EH (cell line): ENCODE results near the gene TCEANC2.

ENCODE experiments used
- DNase-seq: peaks from one replicate; pipeline ENCODE4 v3.0.0-alpha.2; 2015; ENCODE audit warnings: low read depth

TCEANC2 gene

DNA sequence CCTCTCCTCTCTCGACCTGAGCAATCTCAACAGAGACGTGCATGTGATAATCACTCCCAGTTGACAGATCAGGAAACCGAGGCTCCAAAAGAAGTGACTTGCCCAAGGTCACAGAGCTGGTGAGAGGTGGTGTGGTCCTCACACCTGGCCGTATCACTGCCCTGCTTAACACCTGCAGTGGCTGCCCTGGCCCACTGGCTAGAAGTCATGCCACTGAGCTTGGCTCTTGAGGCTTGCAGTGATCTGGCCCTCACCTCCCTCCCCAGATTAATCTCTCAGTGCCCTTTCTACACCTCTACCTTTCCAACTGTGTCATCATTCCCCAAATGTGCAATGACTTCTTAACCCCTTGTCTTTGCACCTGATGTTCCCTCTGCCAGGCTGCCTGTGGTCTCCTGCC is 60.6 kb downstream of the TCEANC2 start:
- DNase-seq = no peak

DNA sequence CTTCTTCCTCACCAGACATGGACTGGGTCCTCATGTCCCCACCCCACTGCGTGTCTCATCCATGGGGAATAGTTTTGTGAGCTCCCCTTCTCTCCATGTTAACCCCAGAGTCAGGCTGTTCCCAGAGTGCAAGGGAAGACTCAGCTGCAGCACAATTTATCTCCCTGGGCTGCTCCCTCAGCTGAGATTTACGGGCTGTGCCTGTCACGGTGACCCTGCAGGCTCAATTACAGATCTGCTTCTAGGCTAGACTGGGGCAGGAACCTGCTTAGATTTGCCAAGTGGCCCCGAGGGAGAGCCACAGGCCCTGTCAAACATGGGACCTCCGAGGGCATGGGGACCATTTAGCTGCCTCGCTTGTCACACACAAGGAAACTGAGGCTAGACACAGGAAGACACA is 61.5 kb downstream of the TCEANC2 start:
- no peak for DNase-seq

DNA sequence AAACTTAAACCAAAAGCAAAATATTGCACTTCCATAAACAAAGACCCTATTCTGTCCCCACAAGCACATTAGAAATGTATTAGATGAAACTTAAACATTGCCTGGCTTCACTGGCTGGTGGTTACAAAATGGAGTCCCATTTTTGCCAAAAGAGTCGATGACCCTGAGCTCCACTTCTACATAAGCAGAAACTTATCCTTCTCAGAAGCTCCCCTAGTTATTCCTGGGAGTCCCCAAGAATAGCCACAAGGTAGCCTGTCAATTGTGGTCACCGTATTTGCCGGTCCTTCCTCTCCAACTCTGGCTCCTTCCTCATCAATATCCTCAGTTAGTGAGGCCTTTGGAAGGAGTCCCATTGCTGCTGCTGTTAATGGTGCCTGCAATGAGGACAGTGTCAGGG is 62.1 kb downstream of the TCEANC2 start:
- no peak for DNase-seq

DNA sequence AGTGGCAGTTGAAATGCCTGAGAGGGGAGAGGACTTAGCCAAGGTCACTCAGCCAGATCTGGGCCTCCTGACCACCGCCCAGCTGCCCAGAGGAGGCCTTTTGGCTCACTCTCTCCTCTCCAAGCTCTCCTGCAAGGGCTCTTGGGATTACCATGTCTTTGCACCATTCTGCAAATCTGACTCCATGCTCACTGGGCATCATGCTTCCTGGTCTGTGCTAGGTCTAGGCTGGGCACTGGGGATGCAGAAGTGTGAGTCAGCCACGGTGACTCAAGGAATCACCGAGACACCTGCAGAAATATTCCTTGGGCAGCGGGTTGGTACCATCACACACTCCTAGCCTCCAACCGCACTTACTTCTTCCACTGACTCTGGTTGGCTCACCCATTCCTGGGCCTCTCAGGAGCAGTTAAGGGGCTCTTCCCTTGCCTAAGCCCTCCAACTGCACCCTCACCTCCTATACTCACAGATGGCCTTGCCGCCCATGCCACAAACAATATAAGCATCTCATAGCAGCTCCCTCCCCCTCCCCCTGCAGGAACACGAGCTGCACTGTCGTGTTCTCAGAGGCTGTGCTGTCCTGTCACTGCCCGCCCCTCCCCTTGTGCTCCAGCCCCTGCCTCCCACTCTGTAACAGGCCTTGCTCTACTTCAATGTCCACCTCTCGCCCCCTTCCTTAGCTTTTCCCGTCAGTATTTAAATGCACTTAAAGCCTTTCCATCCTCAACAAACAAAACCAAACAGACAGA is 64.6 kb downstream of the TCEANC2 start:
- peak; percentile 35 for DNase-seq

DNA sequence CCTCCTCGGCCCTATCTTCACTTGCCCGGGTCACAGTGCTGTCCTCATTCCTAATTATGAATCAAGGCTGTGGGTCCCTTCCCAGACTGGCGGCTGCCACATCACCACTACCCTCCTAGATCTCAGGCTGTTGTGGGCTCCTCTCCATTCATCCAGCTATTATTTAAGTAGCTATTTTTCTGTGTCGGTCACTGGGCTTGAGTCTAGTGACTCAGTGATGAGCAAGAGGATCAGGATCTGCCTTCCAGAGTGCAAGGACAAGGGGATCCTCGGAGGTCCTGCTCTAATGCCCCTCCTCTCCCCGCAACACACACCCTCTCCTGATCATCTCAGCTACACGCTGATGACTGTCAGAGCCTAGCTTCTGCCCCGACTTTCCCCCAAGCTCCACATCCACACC is 65.3 kb downstream of the TCEANC2 start:
- DNase-seq = peak; percentile 95

DNA sequence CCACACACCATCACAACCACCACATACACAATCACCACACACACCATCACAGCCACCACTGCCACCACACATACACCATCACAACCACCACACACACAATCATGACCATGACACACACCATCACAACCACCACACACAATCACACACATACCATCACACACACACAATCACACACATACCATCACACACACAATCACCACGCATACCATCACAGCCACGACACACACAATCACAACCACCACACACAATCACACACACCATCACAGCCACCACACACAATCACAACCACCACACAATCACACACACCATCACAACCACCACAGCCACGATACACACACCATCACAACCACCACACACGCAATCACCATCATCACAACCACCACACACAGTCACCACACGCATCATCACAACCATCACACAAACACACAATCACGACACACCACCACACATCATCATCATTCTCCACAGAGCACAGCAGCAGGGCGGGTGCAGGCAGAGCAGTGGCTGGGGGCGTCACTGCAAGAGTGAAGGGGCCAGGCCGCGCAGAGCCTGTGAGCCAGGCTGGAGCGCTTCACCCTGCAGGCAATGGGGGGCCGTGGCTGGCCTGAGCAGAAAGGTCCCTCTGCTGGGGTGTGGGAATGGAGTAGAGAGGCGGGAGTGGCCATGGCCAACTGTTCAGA is 66.8 kb downstream of the TCEANC2 start:
- DNase-seq = no peak

DNA sequence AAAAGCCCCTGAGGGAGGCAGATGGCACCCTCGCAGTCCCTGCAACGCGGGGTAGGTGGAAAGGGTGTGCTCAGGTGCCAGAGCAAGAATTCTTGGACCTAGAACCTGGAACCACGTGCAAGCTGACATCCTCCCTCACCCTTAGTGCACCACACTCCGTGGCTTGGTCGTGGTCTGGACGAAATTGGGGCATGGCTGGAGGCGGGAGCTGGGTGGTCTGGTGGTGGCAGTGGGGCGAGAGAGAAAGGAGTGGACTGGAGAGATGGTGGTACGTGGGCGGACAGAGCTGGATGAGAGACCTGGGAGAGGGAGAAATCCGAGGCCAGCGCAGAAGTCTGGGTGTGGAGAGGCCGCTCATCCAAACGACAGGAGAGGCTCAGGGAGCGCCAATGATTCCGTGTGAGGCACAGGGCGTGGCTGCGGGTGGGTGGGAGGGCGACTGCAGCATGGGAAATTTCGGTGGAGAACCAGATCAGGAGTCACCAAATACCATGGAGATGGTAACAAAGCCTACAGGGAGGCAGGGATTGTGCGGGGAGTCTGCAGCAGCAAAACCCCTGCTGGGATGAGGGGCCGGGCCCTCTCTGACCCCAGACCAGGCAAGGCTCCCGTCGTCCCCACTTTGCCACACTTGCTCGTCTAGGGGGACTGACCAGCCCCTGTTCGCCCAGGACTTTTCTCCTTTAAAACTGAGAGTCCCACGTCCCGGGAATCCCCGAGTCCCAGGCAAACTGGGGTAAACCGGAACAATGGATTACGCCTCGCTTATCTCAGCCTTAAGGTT is 67.5 kb downstream of the TCEANC2 start:
- no peak for DNase-seq

DNA sequence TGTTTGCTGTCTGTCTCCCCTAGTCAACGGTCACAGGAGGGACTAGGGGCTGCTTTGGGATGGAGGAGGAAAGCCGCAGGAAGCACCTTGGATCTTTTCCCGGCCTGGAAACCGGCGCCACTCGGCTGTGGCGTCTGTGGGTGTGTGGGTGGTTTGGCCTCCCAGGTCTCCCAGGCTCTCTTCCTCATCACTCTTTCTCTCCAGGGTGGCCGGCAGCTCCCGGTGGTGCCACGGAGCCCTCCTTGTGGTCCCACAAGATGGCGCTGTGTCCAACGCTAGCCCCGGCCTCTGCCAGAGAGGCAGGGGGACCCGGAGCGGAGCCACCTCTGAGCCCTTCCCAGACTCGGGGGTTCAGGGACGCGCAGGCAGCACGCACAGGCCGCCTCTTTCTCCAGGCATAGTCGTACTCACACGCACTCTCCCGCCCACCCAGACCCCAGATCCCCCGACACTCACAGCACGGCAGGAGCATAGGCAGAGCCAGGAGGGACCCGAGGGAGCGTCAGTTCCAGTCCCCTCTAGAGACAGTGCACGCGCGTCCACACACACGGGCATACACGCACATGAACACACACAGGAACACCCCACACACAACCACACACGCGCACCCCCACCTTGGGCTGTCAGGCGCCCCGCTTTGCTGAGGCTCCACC is 68.2 kb downstream of the TCEANC2 start:
- DNase-seq = peak; percentile 83

DNA sequence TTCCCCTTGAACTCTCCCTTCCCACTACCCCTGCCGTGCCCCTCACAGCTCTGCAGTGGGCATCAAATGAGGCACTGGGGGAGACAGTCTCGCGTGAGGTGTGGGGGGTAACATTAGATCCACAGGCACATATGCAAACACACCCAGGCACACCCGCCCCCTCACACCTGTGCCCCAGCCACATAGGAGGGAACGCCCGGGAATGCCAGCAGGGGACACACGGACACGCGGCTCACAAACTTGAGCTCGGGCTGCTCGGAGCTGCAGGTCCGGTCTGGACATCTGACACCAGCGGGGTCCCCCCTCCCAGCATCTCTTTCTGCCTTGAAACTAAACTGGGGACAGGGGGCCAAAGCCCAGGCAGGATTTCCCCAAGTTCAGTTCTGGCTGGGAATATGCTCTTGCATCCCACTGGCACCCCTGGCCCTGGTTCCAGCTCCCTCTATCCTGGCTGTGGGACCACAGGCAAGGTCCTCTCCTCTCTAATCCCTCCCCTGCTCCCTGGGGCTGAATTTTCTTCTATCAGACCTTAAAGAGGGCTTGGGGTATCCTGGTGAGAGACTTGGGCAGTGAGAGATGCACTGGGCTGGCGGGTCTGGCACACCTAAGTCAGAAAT is 68.8 kb downstream of the TCEANC2 start:
- DNase-seq = no peak

DNA sequence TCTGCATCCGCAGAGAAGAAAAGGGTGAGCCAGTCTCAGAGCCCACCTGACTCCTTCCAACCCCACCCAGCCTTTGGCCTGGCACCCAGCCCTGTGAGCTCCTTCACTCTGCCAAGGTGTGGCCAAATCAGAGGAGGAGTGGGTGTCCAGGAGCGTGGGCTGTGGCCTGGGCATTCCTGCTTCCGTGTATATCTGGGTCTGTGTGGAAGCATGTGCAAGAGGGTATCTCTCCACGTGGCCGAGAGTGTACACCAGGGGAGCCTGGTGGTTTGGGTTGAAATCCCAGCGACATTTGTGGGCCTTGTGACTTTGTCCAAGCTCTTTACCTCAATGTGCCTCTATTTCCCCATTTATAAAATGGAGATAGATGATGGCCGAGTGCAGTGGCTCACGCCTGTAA is 69.6 kb downstream of the TCEANC2 start:
- no peak for DNase-seq

DNA sequence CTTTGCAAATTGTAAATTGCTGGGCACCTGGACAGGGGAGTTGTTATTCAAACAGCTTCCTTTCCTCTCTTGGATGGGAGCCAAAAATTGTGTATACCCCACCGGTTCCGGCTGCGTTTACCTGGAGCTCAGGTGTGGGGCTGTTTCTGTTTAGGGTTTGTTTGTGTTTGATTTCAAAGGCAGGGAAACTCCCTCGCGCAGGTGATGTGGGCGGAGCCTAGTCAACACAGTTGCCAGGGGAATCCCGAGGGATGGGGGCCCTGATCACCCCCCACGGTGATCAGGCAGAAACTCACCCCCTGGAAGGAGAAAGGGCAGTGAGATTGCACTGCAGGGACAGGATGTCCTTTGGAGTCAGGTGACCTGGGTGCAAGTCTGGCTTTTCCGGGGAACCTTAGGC is 71.1 kb downstream of the TCEANC2 start:
- no peak for DNase-seq

DNA sequence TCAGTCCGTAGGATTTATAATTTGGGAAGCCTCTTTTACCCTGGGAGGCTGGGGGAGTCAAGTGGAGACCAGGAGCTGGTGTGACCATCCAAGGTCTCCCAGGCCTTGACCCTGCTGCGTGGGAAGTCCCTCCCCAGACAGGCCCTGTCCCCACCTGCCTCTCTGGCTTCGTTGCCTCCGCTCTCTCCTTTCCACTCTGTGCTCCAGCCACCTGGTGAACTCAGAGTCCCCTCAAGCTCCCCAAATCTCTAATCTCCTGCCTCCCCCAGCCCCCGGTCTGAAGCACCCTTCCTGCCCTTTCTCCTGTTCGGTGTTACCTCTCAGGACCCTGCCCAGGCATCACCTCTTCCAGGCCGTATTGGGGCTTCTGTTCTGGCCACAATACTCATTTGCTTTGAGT is 71.5 kb downstream of the TCEANC2 start:
- no peak for DNase-seq

DNA sequence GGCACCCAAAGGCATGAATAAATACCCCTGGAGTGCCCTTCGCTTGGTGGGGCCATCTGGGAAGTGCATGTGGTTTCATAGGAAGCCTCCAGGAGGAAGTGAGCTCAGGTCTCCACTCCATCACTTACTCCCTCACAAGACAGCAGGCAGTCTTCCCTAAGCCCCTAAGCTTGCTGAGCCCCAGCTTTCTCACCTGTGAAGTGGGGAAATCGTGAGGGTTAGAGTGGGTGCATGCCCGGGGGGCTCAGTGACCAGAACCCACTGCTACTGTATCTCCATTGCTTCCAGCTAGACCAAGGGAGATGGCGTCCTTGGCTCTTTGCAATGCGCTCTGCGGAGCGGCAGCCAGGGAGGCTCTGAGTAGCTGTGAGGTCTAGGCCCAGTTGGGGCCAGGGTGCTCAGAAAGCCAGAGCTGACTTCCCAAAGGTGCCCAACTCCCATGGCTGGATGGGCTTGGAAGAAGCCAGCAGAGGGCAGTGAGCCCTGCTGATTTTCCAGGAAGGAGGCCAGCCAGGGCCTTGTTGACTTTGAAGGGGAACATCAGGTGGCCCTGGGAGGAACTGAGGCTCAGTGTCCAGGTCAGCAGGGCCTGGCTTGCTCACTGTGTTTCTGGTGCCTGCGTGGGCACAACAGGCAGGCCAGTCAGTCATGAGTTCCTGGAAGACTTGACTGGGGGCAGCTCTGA is 72.1 kb downstream of the TCEANC2 start:
- peak; percentile 40 for DNase-seq

DNA sequence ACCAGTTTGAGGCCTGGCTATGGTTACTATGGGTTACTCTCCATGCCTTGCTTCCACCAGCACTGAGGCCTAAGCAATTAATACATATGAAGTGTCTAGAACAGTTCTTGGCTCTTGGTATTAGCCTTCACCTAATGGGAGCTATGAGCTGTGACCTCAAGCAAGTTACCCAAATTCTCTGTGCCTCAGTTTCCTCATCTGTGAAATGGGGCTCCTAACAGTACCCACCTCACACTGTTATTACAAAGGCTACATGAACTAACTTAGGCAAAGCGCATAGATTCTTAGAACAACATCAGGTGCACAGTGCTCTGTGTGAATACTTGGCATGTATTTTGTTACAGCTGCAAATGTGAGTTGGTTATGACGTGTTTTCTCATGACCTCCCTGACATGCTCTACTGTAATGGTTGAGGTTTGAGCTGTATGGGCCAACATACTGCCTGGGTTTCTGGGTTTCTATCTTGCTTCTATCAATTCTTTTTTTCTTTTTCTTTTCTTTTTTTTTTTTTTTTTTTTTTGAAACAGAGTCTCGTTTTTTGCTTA is 72.9 kb downstream of the TCEANC2 start:
- no peak for DNase-seq

DNA sequence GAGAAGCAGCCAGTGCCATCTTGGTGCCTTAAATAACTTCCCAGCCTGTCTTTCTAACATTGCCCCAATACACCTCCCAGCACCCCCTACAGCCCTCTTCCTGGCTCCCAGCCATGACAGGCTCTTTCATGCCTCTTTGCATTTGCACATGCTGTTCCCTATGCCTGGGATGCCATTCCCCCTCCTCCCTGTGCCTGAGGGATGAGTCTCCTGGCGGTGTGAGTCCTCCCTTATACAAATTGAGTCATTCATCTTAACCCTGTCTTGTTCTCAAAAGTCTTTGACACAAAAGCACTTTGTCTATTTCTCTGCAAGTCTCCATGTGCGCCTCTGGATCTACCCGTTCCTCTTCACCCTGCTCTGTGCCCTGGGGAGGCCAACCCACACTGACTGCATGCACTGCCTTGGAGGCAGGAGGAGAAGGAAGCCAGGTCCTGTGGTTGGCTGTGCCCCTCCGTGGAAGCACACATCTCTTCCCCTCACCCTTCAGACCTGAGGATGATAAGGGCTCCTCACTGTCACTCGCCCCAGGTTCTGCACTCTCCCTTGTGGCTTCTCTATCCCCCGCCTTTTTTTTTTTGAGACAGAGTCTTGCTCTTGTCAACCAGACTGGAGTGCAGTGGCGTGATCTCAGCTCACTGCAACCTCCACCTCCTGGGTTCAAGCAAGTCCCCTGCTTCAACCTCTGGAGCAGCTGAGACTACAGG is 74.3 kb downstream of the TCEANC2 start:
- DNase-seq = no peak

DNA sequence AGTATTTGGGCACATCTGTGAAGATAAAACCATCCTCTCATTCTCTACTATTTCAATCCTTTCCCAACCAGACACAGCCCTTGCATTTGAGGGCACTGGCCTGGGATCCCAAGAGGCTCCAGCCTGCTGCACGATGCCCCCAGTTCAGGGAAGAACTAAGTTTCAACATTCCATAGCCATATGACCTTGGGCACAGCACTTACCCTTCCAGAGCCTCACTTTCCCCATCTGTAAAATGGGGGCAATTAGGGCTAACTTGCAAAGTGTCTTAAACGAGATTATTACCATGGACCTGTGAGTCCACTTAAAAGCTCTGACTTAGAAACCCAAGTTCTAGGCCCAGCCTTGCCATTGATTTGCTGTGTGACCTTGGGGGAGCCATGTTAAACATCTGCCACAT is 76.5 kb downstream of the TCEANC2 start:
- DNase-seq = no peak

DNA sequence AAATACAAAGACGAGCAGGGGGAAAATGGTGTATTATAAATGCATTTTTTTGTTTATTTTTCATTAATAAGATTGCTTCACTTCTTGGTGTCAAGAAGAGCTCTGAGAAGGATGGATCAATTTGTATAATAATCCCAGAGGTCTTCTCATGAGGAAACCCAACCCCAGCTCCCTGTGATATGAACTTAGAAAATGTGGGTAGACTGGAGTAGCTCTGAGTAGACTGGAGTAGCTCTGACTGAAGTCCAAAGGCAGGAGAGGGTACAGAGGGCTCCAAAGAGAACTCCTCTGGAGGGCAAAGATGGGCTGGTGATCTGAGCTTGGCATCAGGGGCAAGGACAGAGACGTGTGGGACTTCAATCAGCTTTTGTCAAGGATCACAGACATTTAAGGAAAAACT is 78.0 kb downstream of the TCEANC2 start:
- DNase-seq = no peak

DNA sequence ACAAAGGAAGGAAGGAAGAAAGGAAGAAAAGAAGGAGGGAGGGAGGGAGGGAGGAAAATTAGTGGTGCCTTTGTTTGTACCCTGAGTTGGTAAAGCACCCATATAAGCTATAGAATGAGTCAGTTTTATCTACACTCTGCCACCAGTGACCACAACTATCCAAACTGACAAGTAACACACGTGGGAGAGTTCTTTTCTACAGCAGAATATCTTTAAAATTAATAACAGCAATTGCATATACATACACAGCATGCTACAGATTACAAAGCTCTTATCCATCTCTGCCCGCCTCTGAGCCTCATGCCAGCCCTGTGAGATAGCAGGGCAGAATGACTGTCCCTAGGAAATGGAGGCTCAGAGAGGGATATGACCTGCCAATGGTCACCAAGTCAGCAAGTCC is 79.1 kb downstream of the TCEANC2 start:
- peak; percentile 44 for DNase-seq

DNA sequence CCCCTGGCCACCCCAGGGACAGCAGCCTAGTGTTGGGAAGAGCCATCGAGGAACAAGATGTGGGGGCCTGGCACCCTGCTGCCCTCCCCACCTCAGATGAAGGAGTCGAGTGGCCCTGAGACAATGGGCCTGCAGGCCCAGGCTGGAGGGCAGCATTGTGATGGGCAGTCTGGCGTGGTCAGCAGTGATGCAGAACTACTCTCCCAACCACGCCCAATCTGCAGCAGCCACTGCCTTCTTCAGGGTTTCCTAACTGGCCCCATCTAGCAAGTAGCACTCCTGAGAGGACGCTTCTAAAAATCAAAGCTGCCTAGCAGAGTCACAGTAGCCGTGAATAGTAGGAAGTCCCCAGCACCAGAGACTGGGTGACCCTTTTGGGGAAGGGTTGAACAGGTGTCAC is 80.9 kb downstream of the TCEANC2 start:
- DNase-seq = no peak

DNA sequence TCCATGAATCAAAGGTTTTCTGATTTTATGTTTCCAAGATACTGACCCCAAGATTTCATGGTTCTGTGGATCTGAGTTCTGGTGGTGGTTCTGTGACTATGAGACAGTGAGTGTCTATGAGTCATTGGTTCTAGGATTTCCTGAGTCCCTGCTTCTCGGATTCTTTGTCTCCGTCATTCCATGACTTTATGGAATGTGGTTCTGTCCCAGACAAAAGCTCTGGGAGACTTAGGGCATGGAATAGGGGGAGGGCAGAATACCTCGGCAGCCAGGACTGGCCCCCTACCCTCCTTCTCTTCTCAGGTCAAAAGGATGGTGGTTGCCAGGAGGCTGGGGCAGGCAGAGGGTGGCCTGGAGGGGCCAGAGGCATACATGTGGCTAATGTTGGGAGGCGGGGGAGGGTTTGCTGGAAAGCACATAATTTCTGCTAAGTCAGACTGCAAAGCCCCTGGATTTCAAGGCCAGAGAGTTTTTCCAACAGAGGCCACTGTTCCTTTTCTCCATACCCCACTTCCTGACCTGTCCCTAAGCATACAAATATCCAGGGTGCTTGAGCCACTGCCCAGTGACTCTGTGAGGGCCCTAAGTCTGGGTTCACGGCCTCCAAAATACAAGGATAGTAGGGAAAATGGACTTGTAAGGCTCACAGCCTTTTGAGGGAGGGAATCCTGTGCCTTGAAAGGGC is 82.2 kb downstream of the TCEANC2 start:
- DNase-seq = peak; percentile 71
